ENCODE results near the gene ADGRB2.

GRCh38 chr1:31715087-31715872 is 48.9 kb downstream of the ADGRB2 start:
- TF ChIP-seq CTCF (IDR thresholded peaks at IDR 0.05; ENCODE audit: low read depth, low read length) = no peak
- no peak for TF ChIP-seq EZH2phosphoT487 (IDR thresholded peaks at IDR 0.05; ENCODE audit: low read depth)

Measured in OCI-LY3 (cell line).